GM12878 (cell line): Measurements from ENCODE around the gene NRXN3. TPM values are rescaled to one million over a fixed set of nuclear protein-coding genes. Genes with fewer than 3 reads are reported as not detected.

ENCODE experiments used
- ATAC-seq: fragments of 200-7000 bp; cut with Tn5 transposase; 3 replicates; pipeline ENCODE4 v1.9.1; 2020; ENCODE audit warnings: mild to moderate bottlenecking, moderate library complexity
- BruUV-seq: library from RNA; stranded (reverse); fragments of 400-500 nt; replicated peaks from 2 replicates; lab custom pipeline; 2021; lab: Mats Ljungman, UMichigan
- CTCF ChIA-PET: fragments of 300-600 bp; sonication (Branson Sonifier 250); formaldehyde crosslinking; extraction: SDS; loops from one replicate; lab custom pipeline; 2021; ENCODE audit warnings: inconsistent platforms; lab: Yijun Ruan, JAX
- POLR2A ChIA-PET: fragments of 350-600 bp; formaldehyde crosslinking; extraction: SDS; loops from one replicate; lab custom pipeline; 2021; ENCODE audit warnings: inconsistent platforms; lab: Charles Lee
- RAD21 ChIA-PET: fragments of 300-600 bp; sonication (Branson Sonifier 250); formaldehyde crosslinking; loops from one replicate; lab custom pipeline; 2023; ENCODE audit warnings: antibody characterized with exemption; ENCODE audit not compliant: unreplicated experiment; lab: Charles Lee
- SMC1A ChIA-PET: fragments of 300-600 bp; sonication (Branson Sonifier 250); formaldehyde crosslinking; loops from one replicate; lab custom pipeline; 2023; ENCODE audit not compliant: unreplicated experiment, uncharacterized antibody; lab: Charles Lee
- DNase-seq: peaks from one replicate; pipeline ENCODE4 v3.0.0-alpha.2; 2011; ENCODE audit warnings: low read depth, low spot score
- FAIRE-seq: peaks from 3 replicates; lab custom pipeline; 2011; peaks lifted over from hg19 to GRCh38; lab: Jason Lieb, UNC
- H2AFZ ChIP-seq: 2 replicates; pipeline ENCODE4 v1.6.0; 2011; ENCODE audit warnings: low read depth, low read length, control low read depth; ENCODE audit not compliant: control insufficient read depth
- H3K27ac ChIP-seq: 2 replicates; pipeline ENCODE4 v1.5.1; 2011; ENCODE audit warnings: control low read depth; ENCODE audit not compliant: control insufficient read depth, insufficient read depth
- H3K27me3 ChIP-seq, 2 experiments: replicated peaks in 1 of 2; 2 replicates each; pipeline versions ENCODE4 v1.6.0 to v1.6.1; 2011; ENCODE audit warnings: low read length in 1 of 2; ENCODE audit not compliant: control insufficient read depth in 2 of 2, insufficient read depth in 2 of 2
- H3K36me3 ChIP-seq, 2 experiments: 2 replicates each; pipeline ENCODE4 v1.5.1; 2011; ENCODE audit warnings: low read length in 1 of 2; ENCODE audit not compliant: control insufficient read depth in 2 of 2, insufficient read depth in 2 of 2
- H3K4me1 ChIP-seq: 2 replicates; pipeline ENCODE4 v1.6.1; 2011; ENCODE audit warnings: mild to moderate bottlenecking, low read length, moderate library complexity, mixed read lengths; ENCODE audit not compliant: control insufficient read depth, insufficient read depth
- H3K4me2 ChIP-seq: 2 replicates; pipeline ENCODE4 v1.6.0; 2011; ENCODE audit warnings: control low read depth; ENCODE audit not compliant: control insufficient read depth, insufficient read depth
- H3K4me3 ChIP-seq: fragments of 200-600 bp; sonication (generic); 2 replicates; pipeline ENCODE4 v1.5.1; 2016
- H3K79me2 ChIP-seq: 2 replicates; pipeline ENCODE4 v1.6.0; 2011; ENCODE audit warnings: low read length; ENCODE audit not compliant: control insufficient read depth, insufficient read depth
- H3K9ac ChIP-seq: 2 replicates; pipeline ENCODE4 v1.8.0; 2011; ENCODE audit warnings: low read length, control low read depth, mixed read lengths; ENCODE audit not compliant: control insufficient read depth, insufficient read depth
- H3K9me3 ChIP-seq: replicated peaks from 3 replicates; pipeline ENCODE4 v1.5.1; 2011; ENCODE audit warnings: mild to moderate bottlenecking, low read length; ENCODE audit not compliant: control insufficient read depth, insufficient read depth
- H4K20me1 ChIP-seq: 2 replicates; pipeline ENCODE4 v1.6.0; 2011; ENCODE audit not compliant: control insufficient read depth, insufficient read depth
- DPF2 ChIP-seq: fragments of 450-650 bp; IDR thresholded peaks from 2 replicates; pipeline ENCODE4 v1.6.1; 2017; ENCODE audit warnings: mild to moderate bottlenecking
- EGR1 ChIP-seq, 2 experiments: IDR thresholded peaks; 1 replicate in 1 of 2; 2 replicates in 1 of 2; pipeline ENCODE4 v1.6.1; 2011 to 2012; ENCODE audit warnings: low read depth in 2 of 2, low read length in 2 of 2, borderline replicate concordance in 1 of 2, mild to moderate bottlenecking in 1 of 2, moderate library complexity in 1 of 2
- ETV6 ChIP-seq, 2 experiments: fragments of 450-650 bp in 1 of 2; IDR thresholded peaks in 1 of 2; conservative IDR thresholded peaks in 1 of 2; 2 replicates each; pipeline ENCODE4 v1.6.1; 2014; ENCODE audit warnings: antibody characterized with exemption in 1 of 2, borderline replicate concordance in 1 of 2, low read depth in 1 of 2, mild to moderate bottlenecking in 1 of 2, moderate library complexity in 1 of 2
- IRF4 ChIP-seq: IDR thresholded peaks from 2 replicates; pipeline ENCODE4 v1.6.1; 2011; ENCODE audit warnings: low read depth, low read length
- KAT2A ChIP-seq: conservative IDR thresholded peaks from 2 replicates; pipeline ENCODE4 v1.6.1; 2011; ENCODE audit warnings: low read depth, low read length; ENCODE audit not compliant: control insufficient read depth
- KDM1A ChIP-seq: fragments of 200-600 bp; sonication (generic); IDR thresholded peaks from 2 replicates; pipeline ENCODE4 v1.6.1; 2016; ENCODE audit warnings: borderline replicate concordance
- NFIC ChIP-seq: IDR thresholded peaks from 2 replicates; pipeline ENCODE4 v1.6.1; 2012; ENCODE audit warnings: low read depth, mild to moderate bottlenecking, inconsistent platforms, low read length, moderate library complexity
- NKRF ChIP-seq: fragments of 450-650 bp; conservative IDR thresholded peaks from 2 replicates; pipeline ENCODE4 v1.6.1; 2017; ENCODE audit warnings: mild to moderate bottlenecking, moderate library complexity
- SKIL ChIP-seq: fragments of 450-650 bp; IDR thresholded peaks from 2 replicates; pipeline ENCODE4 v1.6.1; 2017; ENCODE audit warnings: mild to moderate bottlenecking, low read depth, inconsistent platforms; ENCODE audit not compliant: poor library complexity, severe bottlenecking
- TCF12 ChIP-seq: IDR thresholded peaks from 2 replicates; pipeline ENCODE4 v1.6.1; 2011; ENCODE audit warnings: low read depth, mild to moderate bottlenecking, low read length
- ZBTB33 ChIP-seq: fragments of 450-650 bp; IDR thresholded peaks from 2 replicates; pipeline ENCODE4 v1.6.1; 2017; ENCODE audit warnings: mild to moderate bottlenecking
- ZNF384 ChIP-seq: IDR thresholded peaks from 2 replicates; pipeline ENCODE4 v1.6.1; 2012; ENCODE audit warnings: low read depth, mild to moderate bottlenecking, low read length, improper control_type of control experiment, borderline replicate concordance
- WGBS: methylation state at CpG from one replicate; pipeline ENCODE4 v1.1.6; 2016; ENCODE audit warnings: low lambda C conversion rate; ENCODE audit not compliant: insufficient replicate concordance, insufficient coverage; ENCODE audit errors: missing lambda C conversion rate; 5-methylcytosine and 5-hydroxymethylcytosine counted together
- in situ Hi-C: fragments of 300-500 bp; cut with MboI; formaldehyde crosslinking; loops from 9 replicates; pipeline ENCODE4 v1.14.3; 2018; ENCODE audit warnings: mixed read lengths
- intact Hi-C: fragments of 100-400 bp; cut with micrococcal nuclease; formaldehyde crosslinking; loops from one replicate; pipeline ENCODE4 v1.14.2; 2022; ENCODE audit not compliant: unreplicated experiment
- polyA plus RNA-seq, 11 experiments: library from polyadenylated mRNA; depleted of rRNA in 4 of 11; unstranded in 6 of 11; stranded (reverse) in 5 of 11; fragments of >200 nt; fragmentation: Nextera tagmentation in 4 of 11; fragmentation: Illumina TruSeq in 1 of 11; extraction: Ambion mirVana in 4 of 11; extraction: Trizol in 1 of 11; gene quantifications; 1 replicate in 1 of 11; 2 replicates in 10 of 11; pipeline versions ENCODE4 v1.2.1 to v1.2.3, GENCODE V29; 2011 to 2016; ENCODE audit warnings: inconsistent platforms in 2 of 11, missing spikeins in 2 of 11, low read depth in 1 of 11
- total RNA-seq, 4 experiments: library from RNA; depleted of rRNA in 3 of 4; stranded (reverse); fragments of >200 nt in 3 of 4; fragmentation: Illumina TruSeq in 1 of 4; extraction: Trizol in 1 of 4; gene quantifications; 2 replicates each; pipeline versions ENCODE4 v1.2.1 to v1.2.3, GENCODE V29; 2013 to 2021

Gene NRXN3
- total and polyA plus RNA-seq, 10 of the 15 experiments (the other 5 are each of a cell fraction or from before 2014, with no cell fraction given): 0.52 to 3.3 (median 1.4) TPM

- TF ChIP-seq KAT2A (no peak), ZNF384 (no peak), ETV6 (conservative IDR thresholded peaks at IDR 0.05 in 1 of 2, IDR thresholded peaks at IDR 0.05 in 1 of 2; ENCODE audit: borderline replicate concordance in 1 of 2, low read depth in 1 of 2) (no peak), ZBTB33 (no peak), NKRF (no peak)
These were observed 315.9 kb downstream of the NRXN3 start (continued) for GRCh38 chr14:78486081-78486480.

- BruUV-seq: no TSS peak
- 5% methylated on average over 1 of the region's 1 CpG for WGBS
- Histone ChIP-seq H3K27me3 (no peaks in the 10 kb centered on the region), H3K27ac (no peak overlapping the region), H3K4me3 (no peak overlapping the region), H3K79me2 (no peaks in the 10 kb centered on the region), H3K36me3 (no peaks in the 10 kb centered on the region), H2AFZ (no peak overlapping the region), H3K4me1 (no peaks in the 10 kb centered on the region; the same call in 1 of the 2 replicates), H3K4me2 (no peak overlapping the region), H3K9me3 (no peaks in the 10 kb centered on the region), H4K20me1 (no peaks in the 10 kb centered on the region), H3K9ac (no peak overlapping the region)
- SMC1A ChIA-PET: no interaction called here
- TF ChIP-seq EGR1 (IDR thresholded peaks at IDR 0.05; ENCODE audit: borderline replicate concordance in 1 of 2, low read depth in 2 of 2, low read length in 2 of 2): no peak
- TF ChIP-seq IRF4: no peak
- no peak for TF ChIP-seq DPF2
- TF ChIP-seq TCF12: no peak
- no peak for TF ChIP-seq NFIC
- no peak for TF ChIP-seq KDM1A
- TF ChIP-seq SKIL: no peak
- CTCF ChIA-PET: no interaction called here
- RAD21 ChIA-PET: no interaction called here
- DNase-seq: no peak
- intact Hi-C loops (no loop called here), in situ Hi-C loops (no loop called here)
- FAIRE-seq: no peak
- POLR2A ChIA-PET: no interaction called here
- ATAC-seq: no peak
These were observed 316.4 kb downstream of the NRXN3 start for GRCh38 chr14:78486621-78487020.
